Uterus (tissue), 4 donors: Measurements from ENCODE around the gene KIF17. TPM values are rescaled to one million over a fixed set of nuclear protein-coding genes. Genes with fewer than 3 reads are reported as not detected.

Source experiments
- DNase-seq, 2 donors: peaks; one replicate each; pipeline ENCODE4 v3.0.0-alpha.2; 2019 to 2020
- H3K27ac ChIP-seq, 2 donors: fragments of 200-600 bp; sonication (generic); 1 replicate in 1 of 2; 2 replicates in 1 of 2; pipeline ENCODE4 v1.5.1; 2016 to 2018
- H3K27me3 ChIP-seq, 2 donors: fragments of 200-600 bp; sonication (generic); one replicate each; pipeline ENCODE4 v1.5.1; 2018 to 2019; ENCODE audit warnings: control low read depth in 1 of 2
- H3K36me3 ChIP-seq, 2 donors: fragments of 200-600 bp; sonication (generic); one replicate each; pipeline ENCODE4 v1.5.1; 2019; ENCODE audit warnings: control low read depth in 1 of 2
- H3K4me1 ChIP-seq, 2 donors: fragments of 200-600 bp; sonication (generic); one replicate each; pipeline ENCODE4 v1.5.1; 2018 to 2019; ENCODE audit warnings: control low read depth in 1 of 2
- H3K4me3 ChIP-seq, 2 donors: fragments of 200-600 bp; sonication (generic); 1 replicate in 1 of 2; 2 replicates in 1 of 2; pipeline ENCODE4 v1.5.1; 2018 to 2019; ENCODE audit warnings: mild to moderate bottlenecking in 1 of 2
- H3K9me3 ChIP-seq, 2 donors: fragments of 200-600 bp; sonication (generic); one replicate each; pipeline ENCODE4 v1.5.1; 2019; ENCODE audit warnings: control low read depth in 1 of 2
- POLR2A ChIP-seq, 2 donors: fragments of 450-650 bp; IDR thresholded peaks; one replicate each; pipeline ENCODE4 v1.6.1; 2016; ENCODE audit warnings: antibody characterized with exemption in 2 of 2, mild to moderate bottlenecking in 1 of 2, moderate library complexity in 1 of 2
- intact Hi-C: fragments of 100-400 bp; cut with DNase I; formaldehyde crosslinking; loops from one replicate; pipeline ENCODE4 v1.15.1; 2023; ENCODE audit warnings: low total_unique reads
- total RNA-seq, 4 donors: library from RNA; depleted of rRNA in 3 of 4; stranded (reverse); fragments of >200 nt in 3 of 4; gene quantifications; one replicate each; pipeline versions ENCODE4 v1.1.0 to v1.2.4, GENCODE V29; 2014 to 2023
- TF ChIP-seq, protein P1 (sequence below), 4 experiments: fragments of 200-600 bp in 2 of 4; fragments of 450-650 bp in 2 of 4; sonication (generic) in 2 of 4; IDR thresholded peaks; one replicate each; pipeline ENCODE4 v1.5.1; 2016 to 2019; ENCODE audit warnings: antibody characterized with exemption in 4 of 4, mild to moderate bottlenecking in 2 of 4, moderate library complexity in 1 of 4
- donor health status: DM: yes; HTN: yes; CAD: no.

Gene KIF17
- total RNA-seq, 4 donors from 2014 or later: 0.77 to 6.3 (median 4.9) TPM; not detected in 1

DNA sequence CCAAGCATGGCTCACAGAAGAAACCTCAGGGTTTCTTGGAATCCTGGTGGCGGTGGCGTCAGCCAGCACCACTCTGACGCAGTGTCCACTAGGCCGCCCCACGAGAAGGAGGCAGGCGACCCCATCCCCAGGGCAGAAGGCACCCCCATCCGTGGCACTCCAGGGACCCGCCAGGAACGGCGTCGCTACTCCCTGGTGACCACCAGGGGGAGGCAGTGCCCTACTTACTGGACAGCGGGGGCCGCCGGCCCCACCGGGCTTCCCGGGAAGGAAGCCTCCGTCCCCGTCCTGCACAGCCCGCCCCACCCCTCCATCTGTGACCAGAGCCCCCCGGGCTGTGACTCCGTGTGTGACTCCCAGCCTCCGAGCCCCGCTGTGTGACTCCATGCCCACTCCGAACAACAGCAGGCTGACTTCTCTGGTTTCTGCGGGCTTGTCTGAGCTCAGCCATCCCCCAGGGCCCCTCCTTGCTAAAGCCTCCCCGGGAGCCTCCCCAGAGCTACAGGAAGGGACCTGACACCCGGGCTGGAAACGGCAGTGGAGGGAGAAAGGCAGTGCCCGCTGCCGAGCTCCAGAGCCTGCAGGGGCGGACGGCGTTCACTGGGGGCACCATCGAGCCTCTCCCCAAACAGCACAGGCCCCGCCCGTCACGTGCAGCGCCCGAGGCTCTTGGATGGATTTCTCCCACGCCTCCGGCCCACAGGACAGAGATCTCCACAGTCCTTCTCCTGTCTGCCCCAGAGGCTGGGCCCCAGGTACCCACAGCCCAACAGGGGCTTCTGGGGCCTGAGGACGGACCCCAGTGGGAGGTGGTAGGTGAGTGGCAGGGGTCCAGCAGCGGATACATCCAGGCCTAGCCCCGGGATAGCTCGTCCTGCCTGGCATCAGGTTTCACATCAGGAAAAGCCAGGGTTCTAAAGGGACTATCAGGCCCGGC lies 21.1 kb downstream of the KIF17 start:
- intact Hi-C loops: loop anchor here (5.0 kb wide), 1 partner anchor 501 kb away; no protein-coding TSS in a partner anchor
- Histone ChIP-seq H3K27me3 (no peaks in the 10 kb centered on the region), H3K4me1 (peaks cover 3 to 5% of the 10 kb centered on the region in 2 donors), H3K4me3 (peak overlapping the region; percentile 51 to 56), H3K36me3 (no peaks in the 10 kb centered on the region), H3K27ac (peak overlapping the region; percentile 92 to 95), H3K9me3 (no peaks in the 10 kb centered on the region)
- peak; percentile 91 to 92 for DNase-seq
- peak in 1 of 2 donors; percentile 44 for TF ChIP-seq POLR2A (IDR thresholded peaks at IDR 0.05)
- TF ChIP-seq, protein P1, sequence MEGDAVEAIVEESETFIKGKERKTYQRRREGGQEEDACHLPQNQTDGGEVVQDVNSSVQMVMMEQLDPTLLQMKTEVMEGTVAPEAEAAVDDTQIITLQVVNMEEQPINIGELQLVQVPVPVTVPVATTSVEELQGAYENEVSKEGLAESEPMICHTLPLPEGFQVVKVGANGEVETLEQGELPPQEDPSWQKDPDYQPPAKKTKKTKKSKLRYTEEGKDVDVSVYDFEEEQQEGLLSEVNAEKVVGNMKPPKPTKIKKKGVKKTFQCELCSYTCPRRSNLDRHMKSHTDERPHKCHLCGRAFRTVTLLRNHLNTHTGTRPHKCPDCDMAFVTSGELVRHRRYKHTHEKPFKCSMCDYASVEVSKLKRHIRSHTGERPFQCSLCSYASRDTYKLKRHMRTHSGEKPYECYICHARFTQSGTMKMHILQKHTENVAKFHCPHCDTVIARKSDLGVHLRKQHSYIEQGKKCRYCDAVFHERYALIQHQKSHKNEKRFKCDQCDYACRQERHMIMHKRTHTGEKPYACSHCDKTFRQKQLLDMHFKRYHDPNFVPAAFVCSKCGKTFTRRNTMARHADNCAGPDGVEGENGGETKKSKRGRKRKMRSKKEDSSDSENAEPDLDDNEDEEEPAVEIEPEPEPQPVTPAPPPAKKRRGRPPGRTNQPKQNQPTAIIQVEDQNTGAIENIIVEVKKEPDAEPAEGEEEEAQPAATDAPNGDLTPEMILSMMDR (IDR thresholded peaks at IDR 0.05): peak; percentile 77 to 94 (median 89)

DNA sequence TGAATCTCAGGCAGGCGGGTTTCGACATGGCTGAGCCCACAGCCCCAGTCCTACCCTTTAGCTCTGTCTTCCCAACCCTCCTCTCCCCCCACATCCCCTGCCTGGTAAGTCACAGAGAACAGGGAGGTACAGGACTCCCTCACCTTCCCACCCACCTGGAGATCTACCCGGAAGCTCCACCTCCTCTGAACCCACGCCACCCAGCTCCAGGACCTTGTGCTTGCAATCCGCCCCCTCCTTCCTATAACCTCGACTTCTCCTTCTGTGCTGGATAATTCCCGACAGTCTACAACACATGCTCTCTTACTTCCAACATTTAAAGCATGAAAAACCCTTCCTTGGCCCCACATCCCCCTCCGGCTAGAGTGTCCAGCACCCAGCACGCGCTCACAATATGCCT lies 22.3 kb downstream of the KIF17 start:
- H3K4me3 ChIP-seq: no peak overlapping the region
- H3K27me3 ChIP-seq: no peaks in the 10 kb centered on the region
- no peak for DNase-seq
- no peaks in the 10 kb centered on the region for H3K36me3 ChIP-seq
- peaks cover 3 to 5% of the 10 kb centered on the region in 2 donors for H3K4me1 ChIP-seq
- H3K9me3 ChIP-seq: no peaks in the 10 kb centered on the region
- TF ChIP-seq, protein P1 (IDR thresholded peaks at IDR 0.05): no peak
- TF ChIP-seq POLR2A (IDR thresholded peaks at IDR 0.05): no peak
- no peak overlapping the region for H3K27ac ChIP-seq
- intact Hi-C loops: loop anchor here (5.0 kb wide), 1 partner anchor 502 kb away; no protein-coding TSS in a partner anchor

DNA sequence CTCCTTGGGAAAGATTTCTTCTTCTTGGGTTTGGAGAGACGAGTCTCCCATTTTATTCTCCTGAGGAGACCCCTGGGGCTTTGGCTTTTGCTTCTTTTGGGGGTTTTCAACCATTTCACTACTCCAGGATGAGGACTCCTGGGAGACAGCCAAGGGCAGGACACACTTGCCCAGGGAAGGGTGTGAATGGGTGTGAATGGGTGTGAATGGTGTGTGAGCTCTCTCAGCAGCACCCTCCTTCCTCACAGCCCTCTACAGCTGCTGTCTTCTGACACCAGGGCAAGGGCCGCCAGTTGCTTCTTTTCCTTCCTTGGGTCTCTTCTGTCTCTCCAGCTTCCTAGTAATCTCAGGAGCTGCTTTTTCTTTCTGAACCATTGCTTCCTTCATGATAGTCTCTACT lies 24.2 kb downstream of the KIF17 start:
- intact Hi-C loops: no loop called here

DNA sequence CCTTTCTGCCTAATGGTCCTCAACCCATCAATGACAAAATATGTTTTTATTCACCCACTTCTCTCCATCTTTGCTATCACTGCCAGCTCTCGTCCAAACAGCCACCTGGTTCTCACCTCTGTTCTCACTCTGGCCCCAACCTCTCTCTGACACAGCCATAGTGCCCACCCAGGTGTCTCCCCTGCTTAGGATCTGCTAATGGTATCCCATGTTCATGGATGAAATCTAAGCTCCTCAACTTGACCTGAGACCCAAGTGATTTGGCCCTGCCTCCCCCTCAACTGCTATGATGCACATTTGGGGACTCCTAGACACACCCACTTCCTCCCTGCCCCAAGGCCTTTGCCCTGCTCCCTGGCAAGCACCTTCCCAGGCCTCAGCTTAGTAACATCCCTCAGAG lies 25.9 kb downstream of the KIF17 start:
- H3K4me3 ChIP-seq: no peak overlapping the region
- DNase-seq: no peak
- intact Hi-C loops: no loop called here
- TF ChIP-seq, protein P1 (IDR thresholded peaks at IDR 0.05): no peak
- TF ChIP-seq POLR2A (IDR thresholded peaks at IDR 0.05): no peak
- no peaks in the 10 kb centered on the region for H3K27me3 ChIP-seq
- H3K27ac ChIP-seq: no peak overlapping the region
- no peaks in the 10 kb centered on the region for H3K4me1 ChIP-seq
- H3K9me3 ChIP-seq: no peaks in the 10 kb centered on the region
- H3K36me3 ChIP-seq: no peaks in the 10 kb centered on the region

More for the DNA sequence above, 24.2 kb downstream of the KIF17 start:
- no peak for DNase-seq
- TF ChIP-seq POLR2A (IDR thresholded peaks at IDR 0.05): no peak
- TF ChIP-seq, protein P1 (IDR thresholded peaks at IDR 0.05): no peak
- no peak overlapping the region for H3K27ac ChIP-seq
- no peaks in the 10 kb centered on the region for H3K36me3 ChIP-seq
- H3K4me1 ChIP-seq: peaks cover 3 to 5% of the 10 kb centered on the region in 2 donors
- H3K9me3 ChIP-seq: no peaks in the 10 kb centered on the region
- H3K27me3 ChIP-seq: no peaks in the 10 kb centered on the region
- no peak overlapping the region for H3K4me3 ChIP-seq

DNA sequence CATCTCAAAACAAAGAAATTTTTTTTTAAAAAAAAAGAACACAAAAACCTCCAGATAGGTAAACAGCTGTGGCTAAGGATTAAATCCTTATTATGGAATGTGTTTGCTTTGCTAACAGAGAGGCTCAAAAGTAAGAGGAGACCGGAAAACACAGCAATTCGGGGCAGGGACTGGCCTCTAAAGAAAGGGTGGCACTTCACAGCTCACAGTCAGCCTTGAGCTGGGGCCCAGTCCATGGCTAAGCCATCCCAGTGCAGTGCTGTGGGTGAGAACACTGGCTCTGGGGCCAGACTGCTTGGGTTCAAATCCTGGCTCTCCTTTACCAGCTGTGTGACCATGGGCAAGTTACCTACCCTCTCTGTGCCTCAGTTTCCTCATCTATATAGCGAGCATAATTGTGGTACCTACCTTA lies 28.2 kb downstream of the KIF17 start:
- Histone ChIP-seq H3K9me3 (no peaks in the 10 kb centered on the region), H3K4me1 (no peaks in the 10 kb centered on the region), H3K27me3 (no peaks in the 10 kb centered on the region), H3K27ac (no peak overlapping the region), H3K36me3 (no peaks in the 10 kb centered on the region), H3K4me3 (no peak overlapping the region)
- intact Hi-C loops: no loop called here
- TF ChIP-seq POLR2A (IDR thresholded peaks at IDR 0.05): no peak
- TF ChIP-seq, protein P1 (IDR thresholded peaks at IDR 0.05): no peak
- no peak for DNase-seq
